Epithelial cell of prostate (primary cell): ENCODE data around the gene PRSS38.

Experiments
- DNase-seq: peaks from one replicate; pipeline ENCODE4 v3.0.0-alpha.2; 2011; ENCODE audit warnings: low read depth, low spot score
- H3K27ac ChIP-seq: fragments of 450-650 bp; 2 replicates; pipeline ENCODE4 v1.5.1; 2017; ENCODE audit warnings: mild to moderate bottlenecking

Gene PRSS38

GRCh38 chr1:227815468-227816409, at the start of gene PRSS38:
PRSS38 (plus strand) TSS chr1:227815675; CDS start chr1:227815717, 42 bp downstream.
- H3K27ac ChIP-seq, result no peak within 1 kb of the TSS
- no peak for DNase-seq

DNA sequence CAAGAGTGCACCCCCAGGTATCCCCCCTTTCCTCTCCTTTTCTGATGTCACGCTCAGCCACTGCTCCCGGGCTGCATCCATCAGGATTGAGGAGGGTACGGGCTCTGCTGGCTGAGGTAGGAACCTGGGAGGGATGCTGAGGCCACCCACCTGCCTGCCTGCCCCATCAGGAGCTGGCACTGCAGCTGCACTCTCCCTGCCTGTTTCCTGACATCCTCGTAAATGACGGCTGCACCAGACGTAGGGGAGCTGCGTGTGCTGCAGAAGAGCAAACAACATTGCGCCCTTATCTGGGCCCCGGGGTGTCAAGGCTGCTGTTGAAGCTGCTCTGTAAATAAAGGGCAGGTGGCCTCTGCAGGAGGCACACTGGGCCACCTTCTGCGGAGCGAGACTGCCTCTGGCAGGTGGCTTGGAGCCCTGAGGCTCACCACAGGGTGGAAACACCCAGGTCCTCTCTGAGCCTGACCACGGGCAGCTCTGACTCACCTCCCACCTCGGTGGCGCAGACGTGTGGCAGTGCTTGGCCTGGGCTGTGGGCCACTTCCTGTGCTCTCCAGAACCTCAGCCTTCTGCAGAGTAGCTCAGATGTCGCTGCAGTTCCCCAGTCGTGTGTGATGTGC, 49.4 kb upstream of the PRSS38 start:
- no peak overlapping the region for H3K27ac ChIP-seq
- DNase-seq, result no peak

DNA sequence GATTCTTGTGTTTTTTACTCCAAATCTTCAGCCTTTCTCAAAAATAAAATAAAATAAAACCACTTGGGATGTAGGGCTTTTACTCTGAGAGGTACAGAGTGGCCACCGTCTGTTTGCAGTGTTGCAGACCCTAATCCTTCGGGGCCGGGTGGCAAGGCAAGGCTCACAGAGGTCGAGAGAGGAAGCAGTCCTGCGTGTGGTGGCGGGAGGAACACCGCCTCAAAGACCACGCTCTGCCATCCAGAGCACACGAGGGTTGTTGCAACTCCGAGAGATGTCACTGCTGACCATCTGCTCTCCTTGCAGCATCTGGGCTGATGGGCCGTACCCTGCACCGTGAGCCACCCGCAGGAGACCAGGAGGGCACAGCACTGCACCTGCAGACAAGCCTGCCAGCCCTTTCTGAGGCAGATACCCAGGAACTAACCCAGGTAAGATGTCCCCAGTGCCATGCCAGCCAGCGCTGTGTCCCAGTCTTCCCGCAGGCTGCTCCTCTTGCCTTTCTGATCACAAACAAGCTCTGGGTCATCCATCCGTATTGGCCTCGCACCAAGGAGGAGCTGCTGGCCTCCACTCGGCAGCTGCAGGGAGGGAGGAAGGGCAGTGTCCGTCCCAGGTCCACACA, 48.7 kb upstream of the PRSS38 start:
- DNase-seq, result no peak
- H3K27ac ChIP-seq, result no peak overlapping the region

GRCh38 chr1:227767401-227768124, 47.9 kb upstream of the PRSS38 start:
- no peak for DNase-seq
- no peak overlapping the region for H3K27ac ChIP-seq

GRCh38 chr1:227768125-227768439, 47.4 kb upstream of the PRSS38 start:
- no peak overlapping the region for H3K27ac ChIP-seq
- no peak for DNase-seq

DNA sequence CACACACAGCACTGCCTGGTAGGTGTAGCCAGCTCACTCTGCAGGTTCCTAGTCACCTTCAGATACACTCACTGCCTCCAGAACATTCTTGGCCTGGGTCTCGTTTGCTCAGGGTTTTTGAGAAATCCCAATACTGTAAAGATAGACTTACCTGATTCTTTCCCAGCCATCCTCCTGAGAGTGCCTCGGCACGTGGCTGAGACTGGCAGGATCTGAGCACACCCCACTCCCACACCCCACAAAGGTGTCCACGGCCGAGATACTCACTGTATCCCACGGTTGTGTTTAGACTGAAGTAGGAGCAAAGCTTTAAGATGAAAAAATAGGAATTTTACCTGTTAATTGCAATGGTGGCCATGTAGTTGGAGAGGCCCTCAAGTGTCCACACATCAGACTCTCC, 46.8 kb upstream of the PRSS38 start:
- H3K27ac ChIP-seq, result no peak overlapping the region
- no peak for DNase-seq

- H3K27ac ChIP-seq, result no peak overlapping the region
- no peak for DNase-seq
Measured at GRCh38 chr1:227769047-227769935, 46.2 kb upstream of the PRSS38 start.

DNA sequence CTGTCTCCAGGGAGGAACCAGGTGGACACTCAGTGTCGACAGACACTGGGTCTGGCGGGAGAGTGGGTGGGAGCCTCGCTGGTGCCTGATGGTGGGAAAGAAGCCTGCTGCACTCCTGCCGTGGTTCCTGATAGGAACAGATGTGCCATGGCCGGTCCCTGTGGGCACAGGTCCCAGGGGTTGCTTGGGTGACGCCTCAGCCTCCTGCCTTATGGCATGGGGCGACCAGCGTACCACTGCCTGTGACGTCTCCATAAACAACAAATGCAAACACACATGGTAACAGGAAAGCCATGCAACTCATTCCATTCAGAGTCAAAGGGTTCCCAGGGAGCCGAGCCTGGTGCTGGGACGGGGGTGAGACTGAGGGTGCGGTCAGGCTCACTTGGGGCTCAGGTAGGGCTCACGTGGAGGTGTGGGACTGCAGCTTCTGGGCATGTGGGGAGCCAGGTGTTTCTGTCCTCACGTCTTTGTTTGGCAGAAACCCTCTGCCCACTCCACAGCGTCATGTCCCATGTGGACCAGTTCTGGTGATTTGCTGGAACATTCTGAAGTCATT, 45.5 kb upstream of the PRSS38 start:
- H3K27ac ChIP-seq, result no peak overlapping the region
- no peak for DNase-seq

GRCh38 chr1:227770812-227771211, 44.7 kb upstream of the PRSS38 start:
- no peak overlapping the region for H3K27ac ChIP-seq
- DNase-seq, result no peak

DNA sequence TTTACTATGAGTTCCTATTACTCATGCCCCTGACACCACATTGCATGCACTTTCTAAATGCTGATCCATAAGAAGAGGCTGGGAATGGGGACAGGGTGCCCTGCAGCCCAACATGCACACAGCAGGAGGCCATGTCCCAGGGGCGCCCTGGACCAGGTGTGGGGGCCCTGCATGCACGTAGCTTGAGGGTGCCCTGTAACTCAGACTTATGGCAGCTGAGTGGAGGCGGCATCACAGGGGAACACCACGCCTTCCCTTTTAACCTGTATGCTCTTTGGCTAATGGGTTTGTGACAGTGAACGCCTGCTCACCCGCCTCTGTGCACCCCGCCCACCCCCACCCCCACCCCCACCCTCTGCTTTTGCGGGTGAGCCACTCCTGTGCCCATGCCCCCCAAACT, 44.1 kb upstream of the PRSS38 start:
- no peak overlapping the region for H3K27ac ChIP-seq
- no peak for DNase-seq

DNA sequence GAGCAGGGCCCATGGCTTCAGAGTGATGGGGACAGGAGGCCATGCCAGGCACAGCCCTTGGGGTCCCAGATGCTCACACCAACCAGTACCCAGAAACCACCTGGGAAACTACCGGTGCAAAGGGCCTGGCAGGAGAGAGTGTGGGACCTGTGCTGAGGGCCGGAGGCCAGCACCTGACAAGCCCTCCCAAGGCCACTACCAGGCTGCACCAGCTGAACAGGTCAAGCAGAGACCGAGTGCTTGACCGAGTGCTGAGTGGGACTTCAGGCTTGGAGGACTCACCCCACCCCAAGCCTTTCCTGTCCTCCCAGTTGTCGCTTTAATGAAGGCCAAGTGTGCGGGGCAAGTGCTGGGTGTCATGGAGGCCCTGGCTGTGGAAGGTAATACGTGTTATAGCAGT, 43.7 kb upstream of the PRSS38 start:
- DNase-seq, result no peak
- no peak overlapping the region for H3K27ac ChIP-seq

GRCh38 chr1:227773558-227773957, 41.9 kb upstream of the PRSS38 start:
- no peak overlapping the region for H3K27ac ChIP-seq
- no peak for DNase-seq

GRCh38 chr1:227774051-227774731, 41.3 kb upstream of the PRSS38 start:
- no peak for DNase-seq
- no peak overlapping the region for H3K27ac ChIP-seq

- no peak for DNase-seq
Measured at GRCh38 chr1:227774821-227775661, 40.4 kb upstream of the PRSS38 start.

GRCh38 chr1:227775841-227776240, 39.6 kb upstream of the PRSS38 start:
- H3K27ac ChIP-seq, result no peak overlapping the region
- DNase-seq, result no peak

More at GRCh38 chr1:227774821-227775661, 40.4 kb upstream of the PRSS38 start:
- H3K27ac ChIP-seq, result no peak overlapping the region

DNA sequence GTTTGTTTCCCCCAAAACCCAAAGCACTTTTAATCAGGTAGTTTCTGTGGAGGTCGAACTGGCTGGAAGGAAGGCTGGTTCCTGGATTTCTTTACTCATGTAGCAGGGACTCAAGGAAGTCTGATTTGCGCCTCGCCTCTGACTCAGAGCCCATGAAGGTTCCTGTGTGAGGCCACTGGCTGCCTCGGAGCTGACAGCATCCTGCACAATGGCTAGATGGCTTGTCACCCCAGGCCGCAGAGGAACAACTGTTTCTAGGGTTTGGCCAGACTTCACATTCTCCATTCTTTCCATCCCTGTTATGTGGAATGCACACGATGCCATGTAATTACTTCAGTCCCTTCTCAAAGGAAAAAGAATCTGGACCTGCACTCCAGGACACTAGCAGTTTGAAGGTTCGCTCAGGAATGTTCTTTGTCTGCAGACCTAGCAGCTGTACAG, 39.1 kb upstream of the PRSS38 start:
- no peak for DNase-seq

DNA sequence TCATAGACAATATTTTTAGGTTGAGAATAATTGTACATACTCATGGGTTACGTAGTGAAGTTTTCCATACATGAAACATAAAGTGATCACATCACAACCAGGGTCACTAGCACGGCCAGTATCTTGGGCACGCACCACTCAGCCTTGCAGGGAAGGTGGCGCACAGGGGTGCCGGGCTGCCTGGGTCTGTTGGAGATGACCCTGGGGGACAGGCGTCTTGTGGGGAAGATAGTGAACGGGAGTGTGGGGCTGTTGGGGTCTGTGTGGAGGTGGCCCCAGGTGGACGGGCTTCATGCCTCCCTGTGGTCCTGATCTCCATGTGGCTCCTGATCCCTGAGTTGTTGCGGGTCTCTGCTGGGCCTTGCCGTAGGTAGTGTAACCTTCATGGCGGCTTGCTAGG, 38.3 kb upstream of the PRSS38 start:
- no peak overlapping the region for H3K27ac ChIP-seq
- no peak for DNase-seq

More for the DNA sequence above, 39.1 kb upstream of the PRSS38 start:
- H3K27ac ChIP-seq, result no peak overlapping the region

GRCh38 chr1:227777646-227778045, 37.8 kb upstream of the PRSS38 start:
- no peak overlapping the region for H3K27ac ChIP-seq
- no peak for DNase-seq
